ENCODE measurements around the gene SMARCB1.

Gene SMARCB1

DNA sequence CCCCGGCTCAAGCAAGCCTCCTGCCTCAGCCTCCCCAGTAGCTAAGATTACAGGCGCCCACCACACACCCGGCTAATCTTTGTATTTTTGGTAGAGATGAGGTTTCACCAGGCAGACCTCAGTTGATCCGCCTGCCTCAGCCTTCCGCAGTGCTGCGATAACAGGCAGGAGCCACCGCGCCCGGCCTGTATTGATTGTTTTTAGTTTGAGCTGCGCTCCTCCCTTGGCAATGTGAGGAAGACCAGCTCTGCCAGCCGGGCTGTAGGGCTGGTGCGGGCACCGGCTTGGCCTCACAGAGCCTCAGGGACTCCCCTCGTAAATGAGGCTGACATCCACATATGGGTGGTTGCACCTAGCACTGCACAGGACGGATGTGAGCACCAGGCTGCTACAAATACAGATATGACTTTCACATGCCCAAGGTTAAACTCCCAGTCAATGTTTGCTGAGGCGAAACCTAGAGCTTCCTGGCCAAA lies 63.4 kb downstream of the SMARCB1 start:
- H3K4me3 ChIP-seq (ENCODE audit: low read depth, low read length) = no peak overlapping the region
- H3K9ac ChIP-seq = no peak overlapping the region

DNA sequence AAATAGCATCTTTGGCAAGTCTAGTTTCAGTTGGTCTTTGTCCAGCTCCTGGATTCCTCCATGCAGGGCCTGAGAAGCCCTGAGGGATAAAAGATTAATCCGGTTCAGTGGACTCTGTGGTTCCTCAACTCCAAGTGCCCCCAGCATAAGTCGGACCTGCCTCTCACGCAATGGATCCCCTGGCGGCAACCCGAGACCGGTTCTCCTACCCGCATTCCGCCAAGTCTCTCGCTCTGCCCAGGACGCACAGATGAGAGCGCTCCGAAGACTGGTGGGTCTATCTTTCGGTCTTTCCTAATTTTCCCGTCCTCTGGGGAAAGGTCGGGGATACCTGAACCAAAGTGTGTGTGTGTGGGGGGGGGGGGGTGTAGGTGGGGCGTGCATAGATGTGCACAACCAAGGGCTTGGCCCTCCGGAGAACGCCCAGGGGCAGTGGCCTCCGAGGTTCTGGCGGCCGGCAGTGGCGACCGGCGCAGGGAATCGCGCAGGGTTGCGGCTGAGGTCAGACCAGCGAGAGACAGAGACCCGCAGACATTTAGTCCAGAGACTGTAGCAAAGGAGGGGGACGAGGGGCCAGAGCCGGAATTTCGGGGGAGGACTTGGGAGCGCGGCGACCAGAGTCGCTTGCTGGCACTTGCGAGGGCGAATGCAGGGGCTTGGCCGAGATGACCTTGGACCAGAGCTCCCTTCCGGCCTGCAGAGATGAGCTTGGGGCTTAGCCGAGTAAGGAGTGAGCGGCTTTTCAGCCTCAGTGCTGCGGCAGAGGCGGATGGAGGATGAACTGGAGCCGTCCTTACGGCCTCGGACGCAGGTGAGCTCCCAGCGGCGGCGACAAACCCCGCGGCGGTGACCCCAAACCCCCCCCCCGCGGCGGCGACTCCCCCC lies 70.2 kb downstream of the SMARCB1 start:
- Histone ChIP-seq H3K9ac (no peak overlapping the region), H3K79me2 (peaks cover 2% of the 10 kb centered on the region), H3K36me3 (ENCODE audit: control insufficient read depth, insufficient read depth, low read length) (no peaks in the 10 kb centered on the region), H3K4me1 (no peaks in the 10 kb centered on the region), H3K4me3 (ENCODE audit: low read depth, low read length) (peak overlapping the region; percentile 89), H3K27ac (peak overlapping the region; percentile 92), H3K4me2 (ENCODE audit: low read length) (peak overlapping the region; percentile 100), H3K9me3 (ENCODE audit: control insufficient read depth, low read length) (no peaks in the 10 kb centered on the region), H3K27me3 (ENCODE audit: control insufficient read depth, insufficient read depth, low read length) (no peaks in the 10 kb centered on the region), H2AFZ (peak overlapping the region; percentile 98)
- no peak for TF ChIP-seq CTCF (IDR thresholded peaks at IDR 0.05)

More for the DNA sequence above, 63.4 kb downstream of the SMARCB1 start:
- H2AFZ ChIP-seq = no peak overlapping the region
- H3K27ac ChIP-seq = no peak overlapping the region
- peaks cover 3% of the 10 kb centered on the region for H3K4me1 ChIP-seq
- no peaks in the 10 kb centered on the region for H3K36me3 ChIP-seq (ENCODE audit: control insufficient read depth, insufficient read depth, low read length)
- H3K27me3 ChIP-seq (ENCODE audit: control insufficient read depth, insufficient read depth, low read length) = no peaks in the 10 kb centered on the region
- no peak overlapping the region for H3K4me2 ChIP-seq (ENCODE audit: low read length)
- no peaks in the 10 kb centered on the region for H3K79me2 ChIP-seq
- no peak for TF ChIP-seq CTCF (IDR thresholded peaks at IDR 0.05)
- H3K9me3 ChIP-seq (ENCODE audit: control insufficient read depth, low read length) = no peaks in the 10 kb centered on the region

DNA sequence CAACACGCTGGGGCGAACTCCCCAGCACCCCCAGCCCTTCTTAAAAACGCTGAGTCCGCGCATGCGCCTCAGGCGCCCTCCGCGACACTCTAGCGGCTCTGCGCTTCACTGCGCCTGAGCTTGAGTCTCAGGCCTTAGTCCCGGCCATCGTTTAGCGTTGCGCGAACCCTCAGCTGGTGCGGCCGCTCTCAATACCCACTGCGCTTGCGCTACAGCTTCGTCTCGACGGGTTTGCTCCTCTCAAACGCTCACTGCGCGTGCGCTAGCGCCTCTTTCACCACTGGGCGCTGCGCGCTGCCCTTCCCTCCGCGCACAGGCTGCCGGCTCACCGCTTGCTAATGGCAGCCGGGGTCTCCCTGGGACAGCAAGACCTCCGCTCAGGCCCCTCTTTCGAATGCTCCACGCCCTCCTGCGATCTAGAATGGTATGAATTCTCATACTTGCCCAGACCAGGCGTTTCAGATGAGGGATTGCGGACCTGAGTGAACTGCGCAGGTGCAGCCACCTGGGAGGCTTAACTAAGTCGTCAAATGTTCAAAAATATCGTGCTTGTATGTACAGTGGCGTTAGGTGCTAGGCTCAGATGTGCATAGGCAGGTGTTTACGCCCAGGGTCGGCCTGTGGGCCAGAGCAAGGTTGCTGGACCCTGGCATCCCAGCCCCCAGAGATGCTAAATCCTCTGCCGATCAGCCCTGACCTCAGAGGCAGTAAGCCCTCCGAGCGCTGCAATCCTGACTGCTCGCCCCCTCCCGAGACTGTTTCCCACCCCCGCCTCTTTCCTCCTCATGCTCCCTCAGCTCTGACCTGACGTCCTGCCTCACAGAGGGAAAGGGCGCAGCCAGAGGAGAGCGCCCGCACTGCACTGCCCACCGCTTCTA lies 71.1 kb downstream of the SMARCB1 start, which contains the start of gene SLC2A11:
Gene SLC2A11 (plus strand): TSS at position 270 of the 878 bp plus-strand sequence. CDS start 125 bp downstream, at position 395.
- peak within 1 kb of the TSS; percentile 92 for H3K27ac ChIP-seq
- peaks cover 2% of the 10 kb centered on the region for H3K79me2 ChIP-seq
- TF ChIP-seq CTCF (IDR thresholded peaks at IDR 0.05) = no peak

DNA sequence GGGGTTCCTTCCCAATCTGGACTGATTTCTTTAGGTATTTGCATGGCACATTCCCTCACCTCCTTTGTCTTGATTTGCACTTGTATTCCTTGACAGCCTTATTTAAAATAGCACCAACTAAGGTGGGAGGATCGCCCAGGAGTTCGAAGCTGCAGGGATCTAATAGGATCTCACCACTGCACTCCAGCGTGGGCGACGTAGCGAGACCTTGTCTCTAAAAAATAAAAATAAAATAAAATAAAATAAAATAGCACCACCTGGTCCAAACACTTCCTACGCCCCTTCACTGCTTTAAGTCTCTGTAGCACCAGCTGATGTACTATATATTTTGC lies 71.7 kb downstream of the SMARCB1 start:
- TF ChIP-seq CTCF (IDR thresholded peaks at IDR 0.05) = no peak
- Histone ChIP-seq H3K4me2 (ENCODE audit: low read length) (peak overlapping the region; percentile 100), H3K4me3 (ENCODE audit: low read depth, low read length) (peak overlapping the region; percentile 89), H2AFZ (peak overlapping the region; percentile 98), H3K27ac (no peak overlapping the region), H3K27me3 (ENCODE audit: control insufficient read depth, insufficient read depth, low read length) (no peaks in the 10 kb centered on the region), H3K79me2 (peaks cover 5% of the 10 kb centered on the region), H3K9ac (no peak overlapping the region), H3K36me3 (ENCODE audit: control insufficient read depth, insufficient read depth, low read length) (no peaks in the 10 kb centered on the region), H3K4me1 (no peaks in the 10 kb centered on the region), H3K9me3 (ENCODE audit: control insufficient read depth, low read length) (no peaks in the 10 kb centered on the region)

More for the DNA sequence above, 71.1 kb downstream of the SMARCB1 start, which contains the start of gene SLC2A11:
- Histone ChIP-seq H3K27me3 (ENCODE audit: control insufficient read depth, insufficient read depth, low read length) (no peaks in the 10 kb centered on the region), H3K4me3 (ENCODE audit: low read depth, low read length) (peak within 1 kb of the TSS; percentile 89), H3K36me3 (ENCODE audit: control insufficient read depth, insufficient read depth, low read length) (no peaks in the 10 kb centered on the region), H3K9me3 (ENCODE audit: control insufficient read depth, low read length) (no peaks in the 10 kb centered on the region), H2AFZ (peak within 1 kb of the TSS; percentile 98), H3K4me2 (ENCODE audit: low read length) (peak within 1 kb of the TSS; percentile 100), H3K4me1 (no peaks in the 10 kb centered on the region), H3K9ac (peak within 1 kb of the TSS; percentile 53)
